Ishikawa (cell line): ENCODE results near the gene GALNT13.

Experiments used
- CEBPB ChIP-seq: IDR thresholded peaks from 2 replicates; pipeline ENCODE4 v1.6.1; 2012
- CREB1 ChIP-seq: IDR thresholded peaks from 2 replicates; pipeline ENCODE4 v1.6.1; 2012; ENCODE audit warnings: low read depth
- EGR1 ChIP-seq: IDR thresholded peaks from 2 replicates; pipeline ENCODE4 v1.6.1; 2012
- EP300 ChIP-seq: IDR thresholded peaks from 2 replicates; pipeline ENCODE4 v1.6.1; 2012; ENCODE audit warnings: borderline replicate concordance
- FOXM1 ChIP-seq: IDR thresholded peaks from 2 replicates; pipeline ENCODE4 v1.6.1; 2012; ENCODE audit warnings: low read depth, borderline replicate concordance
- MAX ChIP-seq: IDR thresholded peaks from 2 replicates; pipeline ENCODE4 v1.6.1; 2012
- NFIC ChIP-seq: IDR thresholded peaks from 2 replicates; pipeline ENCODE4 v1.6.1; 2012
- RAD21 ChIP-seq: IDR thresholded peaks from 2 replicates; pipeline ENCODE4 v1.6.1; 2012; ENCODE audit warnings: low read depth
- REST ChIP-seq: IDR thresholded peaks from 2 replicates; pipeline ENCODE4 v1.6.1; 2012; ENCODE audit warnings: low read depth, mild to moderate bottlenecking
- TAF1 ChIP-seq: IDR thresholded peaks from 2 replicates; pipeline ENCODE4 v1.6.1; 2012; ENCODE audit warnings: low read depth, mild to moderate bottlenecking
- TCF12 ChIP-seq: IDR thresholded peaks from 2 replicates; pipeline ENCODE4 v1.6.1; 2012; ENCODE audit warnings: low read depth
- TEAD4 ChIP-seq: IDR thresholded peaks from 2 replicates; pipeline ENCODE4 v1.6.1; 2012
- USF1 ChIP-seq: IDR thresholded peaks from 2 replicates; pipeline ENCODE4 v1.6.1; 2012
- YY1 ChIP-seq: IDR thresholded peaks from 2 replicates; pipeline ENCODE4 v1.6.1; 2012; ENCODE audit warnings: low read depth
- ZBTB7A ChIP-seq: IDR thresholded peaks from 2 replicates; pipeline ENCODE4 v1.6.1; 2012; ENCODE audit warnings: low read depth

The GALNT13 gene

DNA sequence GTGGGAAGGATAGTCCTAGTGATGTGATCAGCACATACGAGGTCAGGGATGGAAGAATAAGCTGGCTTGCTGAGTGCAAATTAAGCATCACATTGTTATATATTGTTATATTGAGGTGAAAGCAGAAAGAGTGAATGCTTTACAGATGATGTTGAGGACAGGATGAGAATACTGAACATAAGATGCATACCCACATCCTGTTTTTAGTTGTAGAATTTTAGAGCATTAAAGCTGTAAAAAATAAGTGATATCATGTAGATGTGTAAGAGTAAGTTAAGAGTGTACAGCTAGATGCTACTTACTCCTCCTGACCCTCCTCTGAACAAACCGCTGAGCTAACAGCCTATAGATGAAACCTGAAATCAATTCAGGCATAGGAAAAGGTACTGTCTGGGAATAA lies 555.7 kb downstream of the GALNT13 start:
- TF ChIP-seq MAX = no peak
- TF ChIP-seq EP300 = no peak
- no peak for TF ChIP-seq CEBPB
- TF ChIP-seq TEAD4 = no peak
- no peak for TF ChIP-seq EGR1
- TF ChIP-seq ZBTB7A = no peak
- no peak for TF ChIP-seq TCF12
- TF ChIP-seq TAF1 = no peak
- TF ChIP-seq CREB1 = no peak
- TF ChIP-seq RAD21 = no peak
- TF ChIP-seq USF1 = no peak

GRCh38 chr2:154428022-154428421 lies 556.3 kb downstream of the GALNT13 start:
- no peak for TF ChIP-seq RAD21
- TF ChIP-seq NFIC = no peak

DNA sequence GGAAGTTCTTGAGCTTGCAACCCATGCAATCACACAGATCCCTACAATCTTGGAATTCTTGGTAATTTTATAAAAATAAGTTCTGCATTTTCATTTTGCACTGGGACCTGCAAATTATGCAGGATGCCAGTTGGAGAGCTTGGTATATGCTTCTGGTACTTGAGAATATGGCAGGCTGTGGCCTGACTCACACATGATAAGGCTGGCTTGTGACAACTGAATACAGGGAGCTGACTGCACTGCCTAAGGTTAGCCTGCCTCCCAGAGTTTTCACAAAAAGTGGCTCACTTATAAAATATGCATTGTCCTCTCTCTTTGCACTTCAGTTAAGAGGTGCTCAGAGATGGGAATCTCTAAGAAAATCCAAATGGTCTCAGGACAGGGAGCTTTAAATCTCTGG lies 561.3 kb downstream of the GALNT13 start:
- no peak for TF ChIP-seq EGR1
- no peak for TF ChIP-seq USF1

- no peak for TF ChIP-seq TAF1
- TF ChIP-seq REST = no peak
- no peak for TF ChIP-seq TEAD4
- no peak for TF ChIP-seq YY1
- no peak for TF ChIP-seq ZBTB7A
These were observed 565.4 kb downstream of the GALNT13 start for GRCh38 chr2:154437104-154437503.

GRCh38 chr2:154439156-154439555 lies 567.4 kb downstream of the GALNT13 start:
- TF ChIP-seq ZBTB7A (no peak), RAD21 (0 out of 2 replicates have a peak, but pooled peaks have one; percentile 29)

DNA sequence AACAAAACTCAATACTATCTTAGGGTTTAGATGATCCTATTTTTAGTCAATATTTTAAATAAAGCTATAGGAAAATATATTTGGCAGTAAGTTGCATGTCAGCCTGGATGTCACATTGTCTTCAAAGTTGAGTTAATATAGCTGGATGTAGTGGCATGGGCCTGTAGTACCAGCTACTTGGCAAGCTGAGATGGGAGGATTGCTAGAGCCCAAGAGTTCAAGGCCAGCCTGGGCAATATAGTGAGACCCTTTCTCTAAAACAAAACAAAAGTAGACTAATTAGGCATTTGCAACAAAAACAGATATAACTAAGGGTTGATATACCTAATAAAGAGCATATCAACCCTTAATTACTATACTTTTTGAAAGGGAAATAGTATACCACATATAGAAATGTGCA lies 572.2 kb downstream of the GALNT13 start:
- TF ChIP-seq EGR1 (no peak), FOXM1 (no peak), YY1 (no peak), USF1 (no peak), TAF1 (no peak), ZBTB7A (no peak), TCF12 (no peak), MAX (no peak), EP300 (no peak), NFIC (no peak), CREB1 (no peak), CEBPB (no peak)

DNA sequence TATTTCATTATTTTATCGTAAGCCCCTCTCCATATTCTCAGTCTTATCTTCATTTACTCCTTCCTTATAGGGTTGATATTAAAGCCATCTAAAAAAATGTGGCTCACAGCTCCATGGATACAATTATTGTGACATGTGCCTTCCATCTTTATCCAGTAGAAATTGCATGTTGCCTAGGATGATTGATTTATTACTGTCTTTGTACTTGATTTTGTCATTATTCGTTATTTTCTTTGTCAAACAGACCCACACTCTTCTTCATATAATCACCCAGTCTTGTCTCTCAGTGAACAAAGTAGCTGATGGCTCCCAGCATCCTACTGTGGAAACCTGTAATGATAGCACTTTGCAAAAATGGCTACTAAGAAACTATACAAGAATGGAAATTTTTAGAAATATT lies 574.6 kb downstream of the GALNT13 start:
- TF ChIP-seq USF1 (no peak), EP300 (no peak), RAD21 (no peak), FOXM1 (no peak), NFIC (no peak), YY1 (no peak), TEAD4 (no peak), ZBTB7A (no peak), EGR1 (no peak), REST (no peak), TCF12 (no peak), MAX (no peak), CREB1 (no peak), TAF1 (no peak), CEBPB (no peak)
